Measurements from ENCODE around the gene GLDN. TPM values are rescaled to one million over a fixed set of nuclear protein-coding genes. Genes with fewer than 3 reads are reported as not detected.

GLDN gene
- total RNA-seq, 6 experiments from 2014 or later: not detected

GRCh38 chr15:51307325-51307724 is 34.1 kb upstream of the GLDN start:
- Mint-ChIP-seq H3K4me1 (ENCODE audit: low read depth) (peaks cover 6% of the 10 kb centered on the region; the same call in 1 of the 2 replicates), H3K27me3 (ENCODE audit: insufficient read depth) (peaks cover 32% of the 10 kb centered on the region), H3K4me3 (no peak overlapping the region), H3K9me3 (no peaks in the 10 kb centered on the region), H3K27ac (no peak overlapping the region), H3K36me3 (ENCODE audit: low read depth) (no peaks in the 10 kb centered on the region)
- TF ChIP-seq CTCF (IDR thresholded peaks at IDR 0.05): no peak
- no peak for DNase-seq

DNA sequence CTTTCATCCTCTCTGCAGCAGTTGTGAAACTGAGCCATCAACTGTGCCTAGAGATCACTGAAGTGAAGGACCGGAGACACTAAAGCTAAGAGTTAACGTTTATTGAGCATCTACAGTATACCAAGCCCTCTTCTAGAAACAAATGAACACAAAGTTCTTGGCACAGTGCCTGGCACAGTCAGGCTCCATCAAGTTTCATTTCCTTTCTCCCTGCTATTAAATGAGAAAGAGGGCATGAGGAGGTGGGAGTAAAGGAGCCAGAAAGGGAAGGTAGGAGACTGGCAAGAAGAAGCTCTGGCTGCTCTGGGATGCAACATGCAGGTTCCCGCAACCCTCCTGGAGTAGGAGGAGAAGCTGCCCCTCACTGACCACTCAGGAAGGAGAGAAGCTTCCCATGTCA is 33.6 kb upstream of the GLDN start:
- H3K36me3 Mint-ChIP-seq (ENCODE audit: low read depth): no peaks in the 10 kb centered on the region
- no peak overlapping the region for H3K27ac Mint-ChIP-seq
- peaks cover 10% of the 10 kb centered on the region; the same call in 1 of the 2 replicates for H3K4me1 Mint-ChIP-seq (ENCODE audit: low read depth)
- H3K9me3 Mint-ChIP-seq: no peaks in the 10 kb centered on the region
- H3K27me3 Mint-ChIP-seq (ENCODE audit: insufficient read depth): peaks cover 36% of the 10 kb centered on the region
- no peak for TF ChIP-seq CTCF (IDR thresholded peaks at IDR 0.05)
- DNase-seq: no peak
- no peak overlapping the region for H3K4me3 Mint-ChIP-seq

GRCh38 chr15:51310064-51310463 is 31.4 kb upstream of the GLDN start:
- no peak for DNase-seq
- Mint-ChIP-seq H3K4me3 (no peak overlapping the region), H3K27me3 (ENCODE audit: insufficient read depth) (peaks cover 52% of the 10 kb centered on the region), H3K9me3 (no peaks in the 10 kb centered on the region), H3K4me1 (ENCODE audit: low read depth) (peaks cover 13% of the 10 kb centered on the region; the same call in 1 of the 2 replicates), H3K36me3 (ENCODE audit: low read depth) (no peaks in the 10 kb centered on the region), H3K27ac (no peak overlapping the region)
- no peak for TF ChIP-seq CTCF (IDR thresholded peaks at IDR 0.05)

GRCh38 chr15:51311510-51311909 is 29.9 kb upstream of the GLDN start:
- TF ChIP-seq CTCF (IDR thresholded peaks at IDR 0.05): no peak
- Mint-ChIP-seq H3K27ac (no peak overlapping the region), H3K4me3 (no peak overlapping the region), H3K9me3 (no peaks in the 10 kb centered on the region), H3K36me3 (ENCODE audit: low read depth) (no peaks in the 10 kb centered on the region), H3K4me1 (ENCODE audit: low read depth) (peaks cover 13% of the 10 kb centered on the region; the same call in 1 of the 2 replicates), H3K27me3 (ENCODE audit: insufficient read depth) (peaks cover 41% of the 10 kb centered on the region)
- DNase-seq: no peak

DNA sequence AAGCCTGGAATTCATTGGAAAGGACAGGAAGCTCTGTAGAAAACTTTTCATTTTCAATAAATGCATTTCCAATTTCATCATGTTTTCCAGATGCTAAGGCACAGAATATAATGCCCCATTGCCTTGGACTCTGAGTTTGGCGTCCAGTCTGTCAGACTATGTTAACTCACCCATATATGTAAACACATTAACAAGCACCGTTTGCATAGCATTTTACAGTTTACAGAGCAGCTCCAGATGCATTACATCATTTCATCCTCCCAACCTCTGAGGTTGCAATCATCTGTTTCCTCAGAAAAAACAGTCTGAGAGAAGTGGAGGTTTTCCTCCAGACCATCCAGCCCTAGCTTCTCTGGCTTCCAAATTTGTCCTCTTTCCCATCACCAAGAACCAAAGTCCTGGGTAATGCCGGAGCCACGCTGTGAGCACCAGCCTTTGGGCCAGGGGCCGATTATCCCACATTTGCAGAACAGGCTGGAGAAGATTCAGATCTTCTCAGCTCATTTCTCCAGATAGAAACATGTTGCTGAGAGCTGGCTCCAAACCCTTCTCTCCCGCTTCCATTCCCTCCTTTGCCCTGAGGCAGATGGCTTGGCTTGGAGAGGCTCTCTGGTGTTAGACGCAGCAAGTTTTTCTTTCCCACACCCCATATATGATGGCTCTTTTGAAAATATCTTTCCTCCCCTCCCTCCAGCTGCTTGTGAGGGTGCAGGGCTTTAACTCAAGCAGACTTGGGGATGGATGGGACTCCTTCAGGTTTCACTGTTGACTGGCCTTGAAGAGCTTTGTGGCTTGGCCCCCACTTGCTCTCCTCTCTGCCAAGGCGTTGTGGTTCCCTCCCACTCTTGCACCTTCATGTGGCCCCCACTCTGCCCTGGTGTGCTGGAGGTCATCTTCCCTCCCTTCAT is 29.0 kb upstream of the GLDN start:
- Mint-ChIP-seq H3K36me3 (ENCODE audit: low read depth) (no peaks in the 10 kb centered on the region), H3K27me3 (ENCODE audit: insufficient read depth) (peaks cover 36% of the 10 kb centered on the region), H3K9me3 (no peaks in the 10 kb centered on the region), H3K4me1 (ENCODE audit: low read depth) (peaks cover 13% of the 10 kb centered on the region; the same call in 1 of the 2 replicates), H3K27ac (no peak overlapping the region), H3K4me3 (no peak overlapping the region)
- DNase-seq: no peak
- TF ChIP-seq CTCF (IDR thresholded peaks at IDR 0.05): no peak

Data from HFFc6 (cell line).